Measurements from ENCODE around the gene PMFBP1. TPM values are rescaled to one million over a fixed set of nuclear protein-coding genes. Genes with fewer than 3 reads are reported as not detected.
"Not testable (repeated sequence)": the region's sequence is repeated elsewhere in the genome, so short reads cannot be mapped to it uniquely, and the experiment has no call there.

The PMFBP1 gene
- total RNA-seq, 1 donor from 2014 or later, result not detected

GRCh38 chr16:72109300-72109699 lies 62.7 kb downstream of the PMFBP1 start:
- no peak for DNase-seq (ENCODE audit: low read depth)

GRCh38 chr16:72108353-72109102 lies 63.4 kb downstream of the PMFBP1 start:
- no peak for DNase-seq (ENCODE audit: low read depth)

GRCh38 chr16:72107371-72107770 lies 64.6 kb downstream of the PMFBP1 start:
- DNase-seq (ENCODE audit: low read depth), result no peak

GRCh38 chr16:72105978-72106377 lies 66.0 kb downstream of the PMFBP1 start:
- no peak for DNase-seq (ENCODE audit: low read depth)

GRCh38 chr16:72104905-72105304 lies 67.0 kb downstream of the PMFBP1 start:
- no peak for DNase-seq (ENCODE audit: low read depth)

GRCh38 chr16:72101195-72101594 lies 70.8 kb downstream of the PMFBP1 start:
- peak; percentile 7 for DNase-seq (ENCODE audit: low read depth)

- DNase-seq (ENCODE audit: low read depth), result peak; percentile 64
Measured at GRCh38 chr16:72099377-72099818, 72.6 kb downstream of the PMFBP1 start.

- no peak for DNase-seq (ENCODE audit: low read depth)
Measured at GRCh38 chr16:72098936-72099335, 73.0 kb downstream of the PMFBP1 start.

- peak; percentile 15 for DNase-seq (ENCODE audit: low read depth)
Measured at GRCh38 chr16:72094266-72094610, 77.7 kb downstream of the PMFBP1 start.

- peak; percentile 100 for DNase-seq (ENCODE audit: low read depth)
Measured at GRCh38 chr16:72093448-72094265, 78.3 kb downstream of the PMFBP1 start, which contains the start of the genes DHX38 and TXNL4B. DHX38 (plus strand) TSS chr16:72093847; CDS start chr16:72096158, 2,311 bp downstream. TXNL4B (minus strand) TSS chr16:72093620; CDS start chr16:72090749, 2,871 bp downstream.

- peak; percentile 35 for DNase-seq (ENCODE audit: low read depth)
Measured at GRCh38 chr16:72092832-72093447, 79.0 kb downstream of the PMFBP1 start.

GRCh38 chr16:72091217-72091616 lies 80.7 kb downstream of the PMFBP1 start:
- DNase-seq (ENCODE audit: low read depth), result no peak

GRCh38 chr16:72085002-72085401 lies 87.0 kb downstream of the PMFBP1 start:
- no peak for DNase-seq (ENCODE audit: low read depth)

- no peak for DNase-seq (ENCODE audit: low read depth)
Measured at GRCh38 chr16:72084445-72084844, 87.5 kb downstream of the PMFBP1 start.

GRCh38 chr16:72083778-72084404 lies 88.1 kb downstream of the PMFBP1 start:
- DNase-seq (ENCODE audit: low read depth), result no peak

GRCh38 chr16:72076991-72077706 lies 94.8 kb downstream of the PMFBP1 start:
- DNase-seq (ENCODE audit: low read depth), result not testable (repeated sequence)

GRCh38 chr16:72075067-72075466 lies 96.9 kb downstream of the PMFBP1 start:
- not testable (repeated sequence) for DNase-seq (ENCODE audit: low read depth)

- no peak for DNase-seq (ENCODE audit: low read depth)
Measured at GRCh38 chr16:72073560-72074230, 98.3 kb downstream of the PMFBP1 start.

- no peak for DNase-seq (ENCODE audit: low read depth)
Measured at GRCh38 chr16:72072514-72073342, 99.2 kb downstream of the PMFBP1 start.
